Non-pigmented ciliary epithelial cell (primary cell): Measurements from ENCODE around the gene ITGAD.

Source experiments
- DNase-seq: peaks from one replicate; pipeline ENCODE4 v3.0.0-alpha.2; 2010; ENCODE audit warnings: low read depth

Gene ITGAD

DNA sequence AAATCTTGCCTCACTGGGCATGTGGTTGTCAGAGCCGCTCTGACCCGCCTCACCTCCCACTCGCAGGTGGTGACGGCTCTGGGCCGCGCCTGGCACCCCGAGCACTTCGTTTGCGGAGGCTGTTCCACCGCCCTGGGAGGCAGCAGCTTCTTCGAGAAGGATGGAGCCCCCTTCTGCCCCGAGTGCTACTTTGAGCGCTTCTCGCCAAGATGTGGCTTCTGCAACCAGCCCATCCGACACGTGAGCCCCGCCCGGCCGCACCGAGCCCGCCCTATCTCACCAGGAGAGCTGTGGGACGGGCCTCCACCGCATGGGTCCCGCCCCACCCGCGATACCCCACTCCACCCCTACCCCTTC is 82.8 kb downstream of the ITGAD start:
- no peak for DNase-seq
